Thoracic aorta (tissue), 2 donors: ENCODE data around the gene SPECC1. TPM values are rescaled to one million over a fixed set of nuclear protein-coding genes. Genes with fewer than 3 reads are reported as not detected.
A peak's percentile ranks its signal among the peaks of the same experiment; 100 is the strongest.

Experiments
- ATAC-seq: fragments of 150-250 bp; one replicate; pipeline ENCODE4 v1.8.0; 2017; ENCODE audit warnings: low read depth; ENCODE audit not compliant: insufficient number of reproducible peaks, low FRiP score
- DNase-seq: peaks from one replicate; pipeline ENCODE4 v3.0.0-alpha.2; 2020; ENCODE audit warnings: low spot score
- H3K27ac ChIP-seq, 2 donors: fragments of 200-600 bp; sonication (generic); 1 replicate in 1 of 2; 2 replicates in 1 of 2; pipeline ENCODE4 v1.5.1; 2016; ENCODE audit warnings: mild to moderate bottlenecking in 2 of 2, moderate library complexity in 2 of 2
- H3K27me3 ChIP-seq: fragments of 200-600 bp; sonication (generic); replicated peaks from 2 replicates; pipeline ENCODE4 v1.6.0; 2016; ENCODE audit warnings: mild to moderate bottlenecking; ENCODE audit not compliant: insufficient read depth
- H3K36me3 ChIP-seq: fragments of 200-600 bp; sonication (generic); one replicate; pipeline ENCODE4 v1.5.1; 2016
- H3K4me1 ChIP-seq, 2 donors: fragments of 200-600 bp; sonication (generic); 1 replicate in 1 of 2; 2 replicates in 1 of 2; pipeline versions ENCODE4 v1.5.1 to v1.6.0; 2016; ENCODE audit warnings: low read depth in 2 of 2, mild to moderate bottlenecking in 1 of 2; ENCODE audit not compliant: control insufficient read depth in 1 of 2
- H3K4me3 ChIP-seq: fragments of 200-600 bp; sonication (generic); 2 replicates; pipeline ENCODE4 v1.5.1; 2016; ENCODE audit warnings: mild to moderate bottlenecking
- H3K9me3 ChIP-seq: fragments of 200-600 bp; sonication (generic); 2 replicates; pipeline ENCODE4 v1.5.1; 2016
- total RNA-seq, 2 donors: library from RNA; depleted of rRNA; stranded (reverse); fragments of >200 nt; gene quantifications; one replicate each; pipeline versions ENCODE4 v1.1.0 to v1.2.3, GENCODE V29; 2016
- TF ChIP-seq, protein P1 (sequence below): fragments of 200-600 bp; sonication (generic); IDR thresholded peaks from one replicate; pipeline ENCODE4 v1.5.1; 2019; ENCODE audit warnings: antibody characterized with exemption

The SPECC1 gene
- total RNA-seq, 2 donors from 2014 or later = 89.8 to 91.9 TPM

DNA sequence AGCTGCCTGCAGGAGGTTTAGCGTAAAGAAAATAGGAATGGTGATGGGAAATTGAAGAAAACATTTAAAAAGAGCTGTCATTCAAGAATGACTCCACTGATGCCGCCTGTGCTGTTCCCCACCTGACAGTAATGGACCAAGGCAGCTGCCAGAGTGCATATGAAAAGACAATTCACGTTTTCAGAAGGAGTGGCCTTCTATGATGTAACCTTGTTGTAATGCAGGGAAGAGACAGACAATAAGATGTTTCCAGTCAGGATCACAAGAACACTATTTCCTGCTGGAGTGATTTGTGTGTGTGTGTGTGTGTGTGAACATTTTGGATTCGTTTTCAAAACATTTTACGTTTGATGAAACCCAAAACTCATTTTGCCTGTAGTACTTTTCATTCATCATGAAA is 254.4 kb downstream of the SPECC1 start:
- ATAC-seq = no peak
- DNase-seq = no peak
- Histone ChIP-seq H3K27ac (peak overlapping the region; percentile 90 to 91), H3K36me3 (no peaks in the 10 kb centered on the region), H3K9me3 (no peaks in the 10 kb centered on the region), H3K4me1 (peaks cover 17 to 63% of the 10 kb centered on the region in 2 donors), H3K4me3 (no peak overlapping the region), H3K27me3 (no peaks in the 10 kb centered on the region)
- TF ChIP-seq, protein P1, sequence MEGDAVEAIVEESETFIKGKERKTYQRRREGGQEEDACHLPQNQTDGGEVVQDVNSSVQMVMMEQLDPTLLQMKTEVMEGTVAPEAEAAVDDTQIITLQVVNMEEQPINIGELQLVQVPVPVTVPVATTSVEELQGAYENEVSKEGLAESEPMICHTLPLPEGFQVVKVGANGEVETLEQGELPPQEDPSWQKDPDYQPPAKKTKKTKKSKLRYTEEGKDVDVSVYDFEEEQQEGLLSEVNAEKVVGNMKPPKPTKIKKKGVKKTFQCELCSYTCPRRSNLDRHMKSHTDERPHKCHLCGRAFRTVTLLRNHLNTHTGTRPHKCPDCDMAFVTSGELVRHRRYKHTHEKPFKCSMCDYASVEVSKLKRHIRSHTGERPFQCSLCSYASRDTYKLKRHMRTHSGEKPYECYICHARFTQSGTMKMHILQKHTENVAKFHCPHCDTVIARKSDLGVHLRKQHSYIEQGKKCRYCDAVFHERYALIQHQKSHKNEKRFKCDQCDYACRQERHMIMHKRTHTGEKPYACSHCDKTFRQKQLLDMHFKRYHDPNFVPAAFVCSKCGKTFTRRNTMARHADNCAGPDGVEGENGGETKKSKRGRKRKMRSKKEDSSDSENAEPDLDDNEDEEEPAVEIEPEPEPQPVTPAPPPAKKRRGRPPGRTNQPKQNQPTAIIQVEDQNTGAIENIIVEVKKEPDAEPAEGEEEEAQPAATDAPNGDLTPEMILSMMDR = no peak

DNA sequence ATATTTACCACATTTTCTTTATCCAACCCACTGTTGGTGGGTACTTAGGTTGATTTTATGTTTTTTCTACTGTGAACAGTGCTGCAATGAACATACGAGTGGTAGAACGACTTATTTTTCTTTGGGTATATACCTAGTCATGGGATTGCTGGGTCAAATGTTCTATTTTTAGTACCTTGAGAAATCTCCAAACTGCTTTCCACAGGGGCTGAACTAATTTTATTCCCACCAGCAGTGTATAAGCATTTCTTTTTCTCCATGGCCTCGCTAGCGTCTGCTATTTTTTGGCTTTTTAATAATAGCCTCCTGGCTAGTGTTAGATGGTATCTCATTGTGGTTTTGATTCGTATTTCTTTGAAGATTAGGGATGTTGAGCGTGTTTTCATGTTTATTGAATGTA is 255.8 kb downstream of the SPECC1 start:
- Histone ChIP-seq H3K36me3 (no peaks in the 10 kb centered on the region), H3K4me3 (peak overlapping the region; percentile 8), H3K9me3 (no peaks in the 10 kb centered on the region), H3K27me3 (no peaks in the 10 kb centered on the region), H3K27ac (peak overlapping the region; percentile 90 to 91), H3K4me1 (peaks cover 17 to 77% of the 10 kb centered on the region in 2 donors)
- DNase-seq (no peak), ATAC-seq (no peak)
- TF ChIP-seq, protein P1 = no peak

DNA sequence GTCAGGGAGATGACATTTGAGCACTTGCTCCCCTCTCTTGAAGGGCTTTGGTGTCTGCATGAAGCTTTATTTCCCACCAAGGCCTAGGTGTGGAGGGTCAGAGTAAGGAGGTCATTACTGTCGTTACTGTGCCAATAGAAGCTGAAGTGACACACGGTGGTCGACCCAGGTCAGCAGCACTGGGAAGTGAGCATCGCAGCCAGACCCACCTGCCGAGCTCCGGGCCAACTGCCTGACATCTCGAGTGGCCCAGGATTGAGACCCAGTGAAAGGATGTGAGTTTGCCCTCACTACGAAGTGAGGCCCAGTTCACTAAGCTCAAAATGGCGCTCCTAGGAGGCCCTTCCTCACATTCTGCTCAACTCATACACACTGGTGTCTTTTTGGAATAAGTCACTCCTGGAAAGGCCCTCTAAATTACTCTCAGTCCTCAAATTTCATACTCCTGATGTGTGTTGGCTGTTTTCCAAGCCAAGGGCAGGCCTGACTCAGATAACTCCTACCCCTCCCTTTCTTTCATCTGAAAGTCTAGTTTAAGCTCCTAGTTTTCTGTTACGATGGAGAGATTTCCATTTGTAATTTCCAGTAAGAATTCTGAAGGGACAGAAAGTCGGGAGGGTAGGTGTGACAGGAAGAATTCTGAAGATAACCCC is 257.8 kb downstream of the SPECC1 start:
- H3K36me3 ChIP-seq = no peaks in the 10 kb centered on the region
- H3K4me3 ChIP-seq = no peak overlapping the region
- peak; percentile 36 for DNase-seq
- ATAC-seq = peak; percentile 57
- peak overlapping the region; percentile 90 to 91 for H3K27ac ChIP-seq
- H3K9me3 ChIP-seq = no peaks in the 10 kb centered on the region
- peaks cover 17 to 91% of the 10 kb centered on the region in 2 donors for H3K4me1 ChIP-seq
- TF ChIP-seq, protein P1 = no peak
- no peaks in the 10 kb centered on the region for H3K27me3 ChIP-seq

DNA sequence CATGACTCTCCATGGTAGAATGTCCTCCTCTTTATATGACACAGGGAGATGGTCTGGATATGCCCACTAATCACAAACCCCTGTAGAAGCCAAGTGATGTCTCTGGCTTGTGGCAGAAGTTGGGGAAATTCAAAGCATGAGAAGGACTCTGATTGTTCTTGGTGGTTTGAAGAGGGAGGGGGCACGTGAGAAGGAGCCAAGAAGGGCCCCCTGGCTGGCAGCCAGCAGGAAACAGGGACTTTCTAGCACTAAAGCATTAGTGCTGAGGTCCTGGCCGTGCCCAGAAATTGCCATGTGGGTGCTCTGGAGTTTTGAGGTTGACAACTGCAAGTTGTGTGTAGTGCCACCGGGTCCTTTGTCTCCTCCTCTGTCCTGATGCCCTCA is 258.3 kb downstream of the SPECC1 start:
- Histone ChIP-seq H3K36me3 (no peaks in the 10 kb centered on the region), H3K9me3 (no peaks in the 10 kb centered on the region), H3K27ac (peak overlapping the region; percentile 90 to 91), H3K27me3 (no peaks in the 10 kb centered on the region), H3K4me3 (no peak overlapping the region), H3K4me1 (peaks cover 17 to 88% of the 10 kb centered on the region in 2 donors)
- TF ChIP-seq, protein P1 = no peak
- ATAC-seq (no peak), DNase-seq (no peak)

DNA sequence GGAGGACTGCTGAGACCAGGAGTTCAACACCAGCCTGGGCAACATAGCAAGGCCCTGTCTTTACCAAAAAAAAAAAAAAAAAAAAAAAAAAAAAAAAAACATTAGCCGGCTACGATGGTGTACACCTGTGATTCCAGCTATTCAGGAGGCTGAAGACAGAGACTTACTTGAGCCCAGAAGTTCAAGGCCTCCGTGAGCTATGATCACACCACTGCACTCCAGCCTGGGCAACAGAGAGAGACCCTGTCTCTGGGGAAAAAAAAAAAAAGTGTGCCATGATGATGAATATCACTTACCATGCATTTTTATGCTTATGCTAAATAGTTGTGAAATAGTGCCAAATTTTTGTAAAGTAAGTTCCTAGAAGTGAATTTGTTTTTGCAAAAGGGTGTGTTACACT is 261.2 kb downstream of the SPECC1 start:
- no peak for DNase-seq
- Histone ChIP-seq H3K27me3 (no peaks in the 10 kb centered on the region), H3K4me1 (peaks cover 7 to 61% of the 10 kb centered on the region in 2 donors), H3K36me3 (no peaks in the 10 kb centered on the region), H3K27ac (peak overlapping the region; percentile 90 to 91), H3K4me3 (no peak overlapping the region), H3K9me3 (no peaks in the 10 kb centered on the region)
- TF ChIP-seq, protein P1 = no peak
- no peak for ATAC-seq
